Parathyroid adenoma (tissue), 2 donors: ENCODE data around the gene C2orf74.
A peak's percentile ranks its signal among the peaks of the same experiment; 100 is the strongest.

Experiments
- H2AFZ ChIP-seq: fragments of 300-600 bp; sonication (generic); one replicate; pipeline ENCODE4 v1.7.0; 2017; ENCODE audit warnings: antibody characterized with exemption, mild to moderate bottlenecking
- H3K27ac ChIP-seq: fragments of 300-600 bp; sonication (generic); one replicate; pipeline ENCODE4 v1.7.0; 2017
- H3K27me3 ChIP-seq: fragments of 300-600 bp; sonication (generic); one replicate; pipeline ENCODE4 v1.7.0; 2017; ENCODE audit warnings: low read length; ENCODE audit not compliant: control insufficient read depth, insufficient read depth
- H3K36me3 ChIP-seq: fragments of 300-600 bp; sonication (generic); one replicate; pipeline ENCODE4 v1.7.0; 2017; ENCODE audit warnings: low read length; ENCODE audit not compliant: control insufficient read depth, insufficient read depth
- H3K4me1 ChIP-seq: fragments of 300-600 bp; sonication (generic); one replicate; pipeline ENCODE4 v1.7.0; 2017; ENCODE audit warnings: control low read depth
- H3K4me2 ChIP-seq: fragments of 300-600 bp; sonication (generic); one replicate; pipeline ENCODE4 v1.7.0; 2017; ENCODE audit warnings: low read length
- H3K4me3 ChIP-seq: fragments of 300-600 bp; sonication (generic); one replicate; pipeline ENCODE4 v1.7.0; 2017; ENCODE audit warnings: low read depth, low read length
- H3K79me2 ChIP-seq: fragments of 300-600 bp; sonication (generic); one replicate; pipeline ENCODE4 v1.7.0; 2017; ENCODE audit warnings: control low read depth
- H3K9ac ChIP-seq: fragments of 300-600 bp; sonication (generic); one replicate; pipeline ENCODE4 v1.7.0; 2017; ENCODE audit warnings: mild to moderate bottlenecking
- H3K9me3 ChIP-seq: fragments of 300-600 bp; sonication (generic); one replicate; pipeline ENCODE4 v1.7.0; 2017; ENCODE audit warnings: low read length; ENCODE audit not compliant: control insufficient read depth
- CTCF ChIP-seq: fragments of 300-600 bp; sonication (generic); IDR thresholded peaks from one replicate; pipeline ENCODE4 v1.7.0; 2017; ENCODE audit warnings: antibody characterized with exemption, mild to moderate bottlenecking
- donor health status: primary hyperparathyroidism.

C2orf74 gene

DNA sequence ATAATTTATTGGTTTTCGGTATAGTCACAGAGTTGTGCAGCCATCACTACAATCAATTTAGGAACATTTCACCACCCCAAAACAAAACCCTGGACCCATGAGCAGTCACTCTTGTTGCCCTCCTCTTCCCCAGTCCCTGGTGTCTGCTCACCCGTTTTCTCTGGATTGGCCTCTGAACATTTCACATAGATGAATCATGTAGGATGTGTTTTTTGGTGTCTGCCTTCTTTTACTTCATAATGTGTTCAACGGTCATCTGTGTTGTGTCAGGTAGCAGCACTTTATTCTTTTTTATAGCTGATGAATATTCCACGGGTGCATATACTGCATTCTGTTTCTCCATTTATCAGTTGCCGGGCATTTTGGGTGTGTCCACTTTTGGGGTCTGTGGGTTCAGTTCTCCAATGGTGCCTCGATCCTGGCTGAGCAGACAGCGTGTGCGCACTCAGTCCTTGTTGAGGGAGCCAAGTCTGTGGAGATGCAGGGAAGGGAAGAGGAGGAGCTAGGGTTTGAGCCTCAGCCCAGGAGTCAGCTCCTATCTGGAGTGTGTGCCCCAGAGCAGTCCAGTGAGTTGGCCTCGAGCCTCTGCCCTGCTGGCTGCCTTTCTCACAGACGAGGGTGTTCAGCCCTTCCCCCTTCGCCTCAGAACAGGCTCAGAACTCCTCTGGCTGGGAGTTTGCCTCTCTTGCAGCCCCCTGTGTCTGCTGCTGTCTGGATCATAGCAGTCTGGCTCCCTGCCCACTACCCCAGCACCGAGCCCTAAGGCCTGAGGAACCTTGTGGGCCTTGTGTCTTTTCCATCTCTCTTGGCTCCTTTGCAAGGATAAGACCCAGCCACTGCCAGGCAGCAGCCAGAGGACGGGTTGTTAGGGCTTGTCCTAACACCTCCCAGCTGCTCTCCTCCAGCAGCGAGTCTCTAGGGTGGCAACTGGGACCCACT is 18.0 kb downstream of the C2orf74 start:
- peak overlapping the region; percentile 6 for H3K4me2 ChIP-seq
- H3K27me3 ChIP-seq: no peaks in the 10 kb centered on the region
- TF ChIP-seq CTCF: no peak
- H3K4me3 ChIP-seq: no peak overlapping the region
- no peaks in the 10 kb centered on the region for H3K36me3 ChIP-seq
- H3K9ac ChIP-seq: no peak overlapping the region
- H3K79me2 ChIP-seq: peaks cover 17% of the 10 kb centered on the region
- H3K4me1 ChIP-seq: peaks cover 35% of the 10 kb centered on the region
- H2AFZ ChIP-seq: no peak overlapping the region
- H3K9me3 ChIP-seq: no peaks in the 10 kb centered on the region
- H3K27ac ChIP-seq: no peak overlapping the region

DNA sequence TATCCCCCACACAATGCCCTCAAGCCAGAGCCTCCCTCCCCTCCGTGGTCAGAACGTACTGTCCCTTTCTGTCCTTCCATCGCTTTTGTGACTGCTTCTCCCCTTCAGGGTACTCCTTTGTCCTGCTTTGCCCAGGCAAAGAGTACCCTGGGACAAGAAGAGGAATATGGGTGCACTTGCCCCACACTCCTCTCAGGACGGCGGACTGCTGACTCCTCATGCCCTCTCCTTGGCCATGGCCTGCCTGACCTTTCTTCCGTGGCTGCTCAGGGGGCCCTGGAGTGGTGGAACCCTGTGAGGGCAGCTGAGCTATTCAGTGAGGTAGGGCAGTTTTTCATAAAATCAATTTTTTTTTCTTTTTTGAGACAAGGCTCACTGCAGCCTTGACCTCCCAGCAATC is 18.7 kb downstream of the C2orf74 start:
- H3K4me1 ChIP-seq: peaks cover 35% of the 10 kb centered on the region
- H3K9me3 ChIP-seq: no peaks in the 10 kb centered on the region
- no peak overlapping the region for H2AFZ ChIP-seq
- H3K36me3 ChIP-seq: no peaks in the 10 kb centered on the region
- H3K9ac ChIP-seq: no peak overlapping the region
- H3K4me3 ChIP-seq: no peak overlapping the region
- H3K4me2 ChIP-seq: no peak overlapping the region
- peaks cover 17% of the 10 kb centered on the region for H3K79me2 ChIP-seq
- H3K27me3 ChIP-seq: no peaks in the 10 kb centered on the region
- no peak for TF ChIP-seq CTCF
- H3K27ac ChIP-seq: no peak overlapping the region

DNA sequence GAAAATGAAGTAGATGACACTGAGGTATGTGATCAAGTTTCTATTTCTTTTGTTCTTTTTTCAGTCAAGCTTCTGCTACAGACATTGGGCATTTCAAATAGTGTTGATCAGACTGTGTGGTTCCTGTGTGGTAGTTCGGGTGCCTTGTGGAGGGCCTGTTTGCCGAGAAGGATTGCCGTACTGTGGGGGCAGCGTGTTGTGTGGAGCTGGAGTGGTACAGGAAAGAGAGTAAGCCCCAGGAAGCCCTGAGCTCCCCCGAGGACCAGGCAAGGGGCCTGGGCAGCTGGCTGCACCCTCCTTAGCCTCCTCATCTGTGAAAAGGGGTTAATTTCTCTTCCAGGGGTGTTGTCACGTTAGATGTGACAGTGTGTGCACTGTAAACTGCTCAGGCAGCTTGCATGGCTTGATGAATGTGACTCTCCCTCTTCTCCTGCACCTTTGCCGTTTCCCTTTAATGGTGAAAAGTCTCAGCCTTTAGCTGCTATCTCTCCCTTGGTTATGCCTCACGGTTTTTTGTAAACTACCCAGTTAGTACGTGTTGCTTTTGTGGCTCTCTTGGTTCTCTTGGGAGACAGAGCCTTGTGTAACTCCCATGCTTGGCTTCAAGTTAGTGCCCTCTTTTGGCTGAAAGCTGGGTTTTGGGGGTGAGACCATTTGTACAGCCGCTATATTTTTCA is 19.5 kb downstream of the C2orf74 start:
- H3K9ac ChIP-seq: no peak overlapping the region

DNA sequence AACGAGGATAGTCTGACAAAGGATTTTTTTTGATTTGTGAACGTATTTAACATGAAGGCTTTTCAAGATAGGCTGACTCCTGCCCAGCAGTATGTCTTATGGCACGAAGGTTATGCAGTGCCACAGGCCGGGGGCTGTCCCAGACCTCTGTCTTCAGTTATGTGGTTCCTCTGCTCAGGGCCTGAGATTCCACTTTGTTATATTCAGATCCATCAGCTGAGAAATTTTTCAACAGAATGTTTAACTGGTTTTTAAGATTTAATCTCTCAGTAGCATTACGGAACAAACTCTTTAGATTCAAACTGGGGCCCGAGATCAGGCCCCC is 20.0 kb downstream of the C2orf74 start:
- Histone ChIP-seq H3K4me1 (peaks cover 30% of the 10 kb centered on the region), H3K9me3 (no peaks in the 10 kb centered on the region), H3K9ac (no peak overlapping the region), H3K27me3 (no peaks in the 10 kb centered on the region), H3K36me3 (no peaks in the 10 kb centered on the region), H3K27ac (no peak overlapping the region), H3K79me2 (peaks cover 17% of the 10 kb centered on the region), H3K4me3 (no peak overlapping the region), H3K4me2 (peak overlapping the region; percentile 7), H2AFZ (no peak overlapping the region)
- TF ChIP-seq CTCF: no peak

More for the DNA sequence above, 19.5 kb downstream of the C2orf74 start:
- Histone ChIP-seq H3K9me3 (no peaks in the 10 kb centered on the region), H3K4me2 (peak overlapping the region; percentile 7), H3K27ac (no peak overlapping the region), H3K36me3 (no peaks in the 10 kb centered on the region), H3K79me2 (peaks cover 17% of the 10 kb centered on the region), H3K4me3 (no peak overlapping the region), H3K4me1 (peaks cover 31% of the 10 kb centered on the region), H2AFZ (no peak overlapping the region), H3K27me3 (no peaks in the 10 kb centered on the region)
- TF ChIP-seq CTCF: no peak
